K562 (cell line): ENCODE results near the gene BOLA1. TPM values are rescaled to one million over a fixed set of nuclear protein-coding genes. Genes with fewer than 3 reads are reported as not detected.

Experiments
- ATF1 ChIP-seq, 2 experiments: fragments of 450-650 bp in 1 of 2; IDR thresholded peaks; 2 replicates each; pipeline ENCODE4 v1.6.1; 2016; ENCODE audit warnings: missing compliant biosample characterization in 1 of 2, missing genetic modification characterization in 1 of 2
- CBX2 ChIP-seq: fragments of 200-600 bp; sonication (generic); IDR thresholded peaks from one replicate; pipeline ENCODE4 v1.6.1; 2012; ENCODE audit warnings: mild to moderate bottlenecking, low read length, inconsistent platforms; ENCODE audit not compliant: insufficient read depth, poor library complexity, severe bottlenecking
- EZH2 ChIP-seq: IDR thresholded peaks from 2 replicates; pipeline ENCODE4 v1.6.1; 2012; ENCODE audit warnings: low read depth, mild to moderate bottlenecking, inconsistent platforms, low read length, borderline replicate concordance
- GABPB2 ChIP-seq: fragments of 250-450 bp; sonication (Bioruptor Pico); conservative IDR thresholded peaks from 2 replicates; pipeline ENCODE4 v1.5.1; 2021; ENCODE audit warnings: mild to moderate bottlenecking
- JUND ChIP-seq, 2 experiments: IDR thresholded peaks; 2 replicates in 1 of 2; 3 replicates in 1 of 2; pipeline ENCODE4 v1.6.1; 2011; ENCODE audit warnings: borderline replicate concordance in 2 of 2, low read depth in 2 of 2, low read length in 2 of 2, improper control_type of control experiment in 1 of 2, missing biosample characterization in 1 of 2, missing genetic modification characterization in 1 of 2, missing genetic modification reagents in 1 of 2
- KAT8 ChIP-seq: fragments of 450-650 bp; IDR thresholded peaks from 2 replicates; pipeline ENCODE4 v1.6.1; 2016; ENCODE audit warnings: low read depth, mild to moderate bottlenecking
- KHSRP ChIP-seq: fragments of 450-650 bp; IDR thresholded peaks from 2 replicates; pipeline ENCODE4 v1.6.1; 2017
- NCOA4 ChIP-seq: fragments of 450-650 bp; IDR thresholded peaks from 2 replicates; pipeline ENCODE4 v1.6.1; 2018; ENCODE audit warnings: mild to moderate bottlenecking; ENCODE audit not compliant: partially characterized antibody
- NR2C1 ChIP-seq, 2 experiments: fragments of 450-650 bp; IDR thresholded peaks; 2 replicates each; pipeline ENCODE4 v1.6.1; 2017; ENCODE audit warnings: mild to moderate bottlenecking in 2 of 2, antibody characterized with exemption in 1 of 2, inconsistent platforms in 1 of 2, missing compliant biosample characterization in 1 of 2, missing genetic modification characterization in 1 of 2
- NRF1 ChIP-seq, 2 experiments: fragments of 450-650 bp; IDR thresholded peaks in 1 of 2; conservative IDR thresholded peaks in 1 of 2; 2 replicates each; pipeline ENCODE4 v1.6.1; 2014; ENCODE audit warnings: mild to moderate bottlenecking in 2 of 2
- PPARD ChIP-seq: fragments of 250-450 bp; sonication (Bioruptor Pico); IDR thresholded peaks from 2 replicates; pipeline ENCODE4 v1.8.0; 2022; ENCODE audit warnings: inconsistent platforms, mild to moderate bottlenecking, moderate library complexity
- SUPT5H ChIP-seq: fragments of 450-650 bp; IDR thresholded peaks from 2 replicates; pipeline ENCODE4 v1.6.1; 2016
- THRA ChIP-seq: fragments of 450-650 bp; IDR thresholded peaks from 2 replicates; pipeline ENCODE4 v1.6.1; 2017; ENCODE audit warnings: mild to moderate bottlenecking, moderate library complexity
- TOE1 ChIP-seq, 2 experiments: fragments of 450-650 bp in 1 of 2; sonication (generic) in 1 of 2; formaldehyde crosslinking in 1 of 2; IDR thresholded peaks; 2 replicates each; pipeline versions ENCODE4 v1.7.1 to v1.8.0; 2016 to 2022; ENCODE audit warnings: borderline replicate concordance in 2 of 2, mild to moderate bottlenecking in 2 of 2, antibody characterized with exemption in 1 of 2, inconsistent platforms in 1 of 2, low read depth in 1 of 2, missing genetic modification reagents in 1 of 2, moderate library complexity in 1 of 2
- ZKSCAN1 ChIP-seq: fragments of 150-350 bp; IDR thresholded peaks from 2 replicates; pipeline ENCODE4 v1.6.1; 2016; ENCODE audit warnings: low read depth, low read length
- ZNF668 ChIP-seq: fragments of 250-450 bp; sonication (Bioruptor Pico); IDR thresholded peaks from 2 replicates; pipeline ENCODE4 v1.8.0; 2022; ENCODE audit warnings: mild to moderate bottlenecking, inconsistent platforms
- polyA plus RNA-seq, 8 experiments: library from polyadenylated mRNA; depleted of rRNA in 4 of 8; stranded (reverse) in 5 of 8; unstranded in 3 of 8; fragments of >200 nt; fragmentation: Nextera tagmentation in 2 of 8; fragmentation: Illumina TruSeq in 1 of 8; extraction: Ambion mirVana in 2 of 8; extraction: Trizol in 1 of 8; gene quantifications; 2 replicates each; pipeline versions ENCODE4 v1.2.1 to v1.2.3, GENCODE V29; 2011 to 2014; ENCODE audit warnings: inconsistent platforms in 1 of 8, missing spikeins in 1 of 8
- total RNA-seq, 7 experiments: library from RNA; depleted of rRNA in 6 of 7; stranded (reverse); fragments of >200 nt in 6 of 7; fragmentation: Illumina TruSeq in 2 of 7; extraction: Trizol in 2 of 7; gene quantifications; 2 replicates each; pipeline versions ENCODE4 v1.2.1 to v1.2.3, GENCODE V29; 2011 to 2021; ENCODE audit warnings: low replicate concordance in 1 of 7
- TF ChIP-seq, protein P1 (sequence below), 2 experiments: fragments of 450-650 bp in 1 of 2; IDR thresholded peaks; 2 replicates each; pipeline ENCODE4 v1.6.1; 2011 to 2017; ENCODE audit warnings: low read depth in 2 of 2, antibody characterized with exemption in 1 of 2, borderline replicate concordance in 1 of 2, low read length in 1 of 2, mild to moderate bottlenecking in 1 of 2, mixed read lengths in 1 of 2; ENCODE audit not compliant: control insufficient read depth in 1 of 2

Gene BOLA1
- total and polyA plus RNA-seq, 9 of the 15 experiments (the other 6 are each of a cell fraction or from before 2014, with no cell fraction given): 0.18 to 1.2 (median 0.40) TPM; not detected in 2

- TF ChIP-seq, protein P1, sequence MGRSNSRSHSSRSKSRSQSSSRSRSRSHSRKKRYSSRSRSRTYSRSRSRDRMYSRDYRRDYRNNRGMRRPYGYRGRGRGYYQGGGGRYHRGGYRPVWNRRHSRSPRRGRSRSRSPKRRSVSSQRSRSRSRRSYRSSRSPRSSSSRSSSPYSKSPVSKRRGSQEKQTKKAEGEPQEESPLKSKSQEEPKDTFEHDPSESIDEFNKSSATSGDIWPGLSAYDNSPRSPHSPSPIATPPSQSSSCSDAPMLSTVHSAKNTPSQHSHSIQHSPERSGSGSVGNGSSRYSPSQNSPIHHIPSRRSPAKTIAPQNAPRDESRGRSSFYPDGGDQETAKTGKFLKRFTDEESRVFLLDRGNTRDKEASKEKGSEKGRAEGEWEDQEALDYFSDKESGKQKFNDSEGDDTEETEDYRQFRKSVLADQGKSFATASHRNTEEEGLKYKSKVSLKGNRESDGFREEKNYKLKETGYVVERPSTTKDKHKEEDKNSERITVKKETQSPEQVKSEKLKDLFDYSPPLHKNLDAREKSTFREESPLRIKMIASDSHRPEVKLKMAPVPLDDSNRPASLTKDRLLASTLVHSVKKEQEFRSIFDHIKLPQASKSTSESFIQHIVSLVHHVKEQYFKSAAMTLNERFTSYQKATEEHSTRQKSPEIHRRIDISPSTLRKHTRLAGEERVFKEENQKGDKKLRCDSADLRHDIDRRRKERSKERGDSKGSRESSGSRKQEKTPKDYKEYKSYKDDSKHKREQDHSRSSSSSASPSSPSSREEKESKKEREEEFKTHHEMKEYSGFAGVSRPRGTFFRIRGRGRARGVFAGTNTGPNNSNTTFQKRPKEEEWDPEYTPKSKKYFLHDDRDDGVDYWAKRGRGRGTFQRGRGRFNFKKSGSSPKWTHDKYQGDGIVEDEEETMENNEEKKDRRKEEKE (IDR thresholded peaks at IDR 0.05; ENCODE audit: borderline replicate concordance in 1 of 2, control insufficient read depth in 1 of 2, low read depth in 2 of 2, low read length in 1 of 2): peak in 1 of 2 experiments; percentile 63; a peak in 2 of 4 replicates
- TF ChIP-seq TOE1 (IDR thresholded peaks at IDR 0.05; ENCODE audit: borderline replicate concordance) (no peak; the same call in 1 of the 2 replicates), TOE1 (CRISPR knock-in tag; IDR thresholded peaks at IDR 0.05; ENCODE audit: borderline replicate concordance, low read depth) (peak; percentile 19), KAT8 (no peak), CBX2 (no peak), NR2C1 (IDR thresholded peaks at IDR 0.05) (no peak), NR2C1 (tag; IDR thresholded peaks at IDR 0.05) (no peak), ATF1 (CRISPR knock-in tag; IDR thresholded peaks at IDR 0.05) (no peak), ATF1 (tag; IDR thresholded peaks at IDR 0.05) (peak; percentile 87), KHSRP (no peak), THRA (no peak), PPARD (CRISPR knock-in tag) (no peak), ZNF668 (CRISPR knock-in tag) (no peak), JUND (IDR thresholded peaks at IDR 0.05; ENCODE audit: borderline replicate concordance, low read depth, low read length) (peak; percentile 64), JUND (tag; IDR thresholded peaks at IDR 0.05; ENCODE audit: borderline replicate concordance, low read depth, low read length) (peak; percentile 25; the same call in 1 of the 3 replicates), GABPB2 (0 out of 2 replicates have a peak, but pooled peaks have one; percentile 8), SUPT5H (peak; percentile 44), NRF1 (conservative IDR thresholded peaks at IDR 0.05 in 1 of 2, IDR thresholded peaks at IDR 0.05 in 1 of 2) (peak; percentile 50 to 52; a peak in 3 of 4 replicates), NCOA4 (no peak), ZKSCAN1 (0 out of 2 replicates have a peak, but pooled peaks have one; percentile 8), EZH2 (no peak)
Observed at GRCh38 chr1:149885339-149886120, 13.8 kb upstream of the BOLA1 start (continued).
